HFFc6 (cell line): ENCODE measurements around the gene ARL14EP. TPM values are rescaled to one million over a fixed set of nuclear protein-coding genes. Genes with fewer than 3 reads are reported as not detected.

Source experiments
- DNase-seq: peaks from one replicate; pipeline ENCODE4 v3.0.0-alpha.2; 2018
- H3K27ac Mint-ChIP-seq: 2 replicates; pipeline ENCODE4 v1.8.0; 2020; ENCODE audit warnings: mild to moderate bottlenecking, mixed read lengths
- H3K27me3 Mint-ChIP-seq: 2 replicates; pipeline ENCODE4 v1.8.0; 2021; ENCODE audit warnings: mild to moderate bottlenecking, moderate library complexity, mixed read lengths; ENCODE audit not compliant: insufficient read depth
- H3K36me3 Mint-ChIP-seq: 2 replicates; pipeline ENCODE4 v1.8.0; 2021; ENCODE audit warnings: low read depth, mixed read lengths
- H3K4me1 Mint-ChIP-seq: 2 replicates; pipeline ENCODE4 v1.8.0; 2020; ENCODE audit warnings: low read depth, mixed read lengths
- H3K4me3 Mint-ChIP-seq: 2 replicates; pipeline ENCODE4 v1.8.0; 2020; ENCODE audit warnings: mild to moderate bottlenecking, moderate library complexity, mixed read lengths
- H3K9me3 Mint-ChIP-seq: 2 replicates; pipeline ENCODE4 v1.8.0; 2020; ENCODE audit warnings: mild to moderate bottlenecking, mixed read lengths
- total RNA-seq, 6 experiments: library from RNA; stranded (reverse); fragmentation: NEBNext Ultra II Directional; extraction: Animal tissue kit (Norgen Biotek cat#: 25700); gene quantifications; 2 replicates in 1 of 6; 3 replicates in 5 of 6; pipeline ENCODE4 v1.2.3, GENCODE V29; 2021
- TF ChIP-seq, protein P1 (sequence below): fragments of 200-600 bp; sonication (generic); IDR thresholded peaks from 2 replicates; pipeline ENCODE4 v1.5.0; 2021; ENCODE audit warnings: antibody characterized with exemption, mild to moderate bottlenecking

Gene ARL14EP
- total RNA-seq, 6 experiments from 2014 or later, result 16.5 to 23.6 (median 20.6) TPM

DNA sequence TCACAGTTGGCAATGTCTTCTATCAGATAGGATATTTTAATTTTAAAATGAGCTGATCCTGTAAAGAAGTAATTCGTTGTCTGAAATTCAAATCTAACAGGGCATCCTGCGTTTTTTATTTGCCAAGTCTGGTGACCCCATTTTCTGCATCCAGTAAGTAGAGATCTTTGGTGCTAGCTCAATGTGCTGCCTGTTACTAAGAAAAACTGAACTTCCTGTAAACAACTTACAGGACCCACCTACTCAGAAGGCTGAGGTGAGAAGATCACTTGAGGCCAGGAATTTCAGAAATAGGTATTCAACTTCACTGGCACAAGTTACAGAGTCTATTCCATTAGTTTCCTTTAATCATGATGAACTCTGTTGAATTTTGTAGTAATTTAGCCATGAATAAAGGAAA, 4.0 kb downstream of the ARL14EP start:
- peaks cover 60% of the 10 kb centered on the region for H3K4me1 Mint-ChIP-seq
- 0 out of 2 replicates have a peak, but pooled peaks cover 5% of the 10 kb centered on the region for H3K36me3 Mint-ChIP-seq

DNA sequence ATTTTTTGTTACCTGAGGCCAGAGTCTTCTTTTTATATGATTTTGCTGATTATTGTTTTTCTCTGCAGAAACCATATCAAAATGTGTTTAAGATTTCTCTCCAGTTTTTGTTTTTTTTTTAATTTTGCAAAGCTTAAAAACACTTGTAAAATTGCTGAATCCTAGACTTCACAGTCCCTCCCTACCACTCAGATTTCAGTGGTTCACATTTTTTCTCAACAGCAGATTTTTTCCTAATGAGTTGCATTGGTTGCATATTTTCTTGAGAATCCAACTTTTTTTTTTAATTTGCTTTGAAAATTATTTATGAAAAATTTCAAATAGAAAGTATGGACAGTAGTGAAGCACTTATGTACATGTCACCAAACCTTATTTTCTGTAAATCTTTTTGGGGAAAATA, 5.8 kb downstream of the ARL14EP start:
- Mint-ChIP-seq H3K27me3 (no peaks in the 10 kb centered on the region), H3K36me3 (peaks cover 11% of the 10 kb centered on the region; the same call in 1 of the 2 replicates), H3K4me1 (peaks cover 52% of the 10 kb centered on the region), H3K27ac (peak overlapping the region; percentile 24; the same call in 1 of the 2 replicates), H3K4me3 (peak overlapping the region; percentile 32; the same call in 1 of the 2 replicates), H3K9me3 (no peaks in the 10 kb centered on the region)
- TF ChIP-seq, protein P1, sequence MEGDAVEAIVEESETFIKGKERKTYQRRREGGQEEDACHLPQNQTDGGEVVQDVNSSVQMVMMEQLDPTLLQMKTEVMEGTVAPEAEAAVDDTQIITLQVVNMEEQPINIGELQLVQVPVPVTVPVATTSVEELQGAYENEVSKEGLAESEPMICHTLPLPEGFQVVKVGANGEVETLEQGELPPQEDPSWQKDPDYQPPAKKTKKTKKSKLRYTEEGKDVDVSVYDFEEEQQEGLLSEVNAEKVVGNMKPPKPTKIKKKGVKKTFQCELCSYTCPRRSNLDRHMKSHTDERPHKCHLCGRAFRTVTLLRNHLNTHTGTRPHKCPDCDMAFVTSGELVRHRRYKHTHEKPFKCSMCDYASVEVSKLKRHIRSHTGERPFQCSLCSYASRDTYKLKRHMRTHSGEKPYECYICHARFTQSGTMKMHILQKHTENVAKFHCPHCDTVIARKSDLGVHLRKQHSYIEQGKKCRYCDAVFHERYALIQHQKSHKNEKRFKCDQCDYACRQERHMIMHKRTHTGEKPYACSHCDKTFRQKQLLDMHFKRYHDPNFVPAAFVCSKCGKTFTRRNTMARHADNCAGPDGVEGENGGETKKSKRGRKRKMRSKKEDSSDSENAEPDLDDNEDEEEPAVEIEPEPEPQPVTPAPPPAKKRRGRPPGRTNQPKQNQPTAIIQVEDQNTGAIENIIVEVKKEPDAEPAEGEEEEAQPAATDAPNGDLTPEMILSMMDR, result no peak
- DNase-seq, result peak; percentile 6

More for the DNA sequence above, 4.0 kb downstream of the ARL14EP start:
- peaks cover 1% of the 10 kb centered on the region; the same call in 1 of the 2 replicates for H3K27me3 Mint-ChIP-seq
- no peak for DNase-seq
- H3K4me3 Mint-ChIP-seq, result no peak overlapping the region
- H3K27ac Mint-ChIP-seq, result no peak overlapping the region
- TF ChIP-seq, protein P1, result no peak
- H3K9me3 Mint-ChIP-seq, result no peaks in the 10 kb centered on the region

DNA sequence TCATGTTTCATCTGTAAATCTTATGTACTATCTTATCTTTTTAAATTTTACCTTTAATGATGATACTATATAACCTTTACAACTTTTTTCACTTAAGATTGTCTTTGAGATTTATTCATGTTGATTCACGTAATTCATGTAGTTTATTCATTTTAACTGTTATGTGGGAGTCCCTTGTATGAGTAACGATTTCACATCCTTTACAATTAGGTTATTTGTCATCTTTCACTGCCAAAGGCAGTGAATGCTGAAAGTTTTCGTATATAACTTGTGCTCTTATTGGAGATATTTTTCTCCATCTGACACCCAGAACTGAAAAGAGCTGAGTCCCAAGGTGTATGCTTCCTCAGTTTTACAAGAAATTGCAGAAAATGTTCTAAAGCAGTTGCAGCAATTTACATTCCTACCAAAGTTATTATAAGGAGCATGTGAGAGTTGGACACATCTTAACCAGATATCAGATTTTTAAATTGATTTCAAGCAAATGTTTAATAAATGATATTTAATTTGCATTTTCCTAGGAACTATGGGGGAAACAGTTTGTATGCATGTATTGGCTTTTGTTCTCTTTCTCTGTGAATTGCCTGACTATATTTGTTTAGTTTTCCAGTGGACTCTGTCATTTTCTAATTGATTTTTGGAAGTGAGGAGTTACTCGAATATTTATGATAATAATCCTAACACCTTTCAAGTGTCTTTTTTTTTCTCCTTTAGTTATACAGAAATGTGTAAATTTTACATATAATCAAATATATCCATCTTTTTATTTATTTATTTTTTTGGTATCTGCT, 6.4 kb downstream of the ARL14EP start:
- Mint-ChIP-seq H3K36me3 (peaks cover 12% of the 10 kb centered on the region; the same call in 1 of the 2 replicates), H3K4me1 (peaks cover 45% of the 10 kb centered on the region), H3K4me3 (no peak overlapping the region), H3K27me3 (no peaks in the 10 kb centered on the region), H3K9me3 (no peaks in the 10 kb centered on the region), H3K27ac (peak overlapping the region; percentile 31)
- DNase-seq, result no peak
- TF ChIP-seq, protein P1, result no peak

DNA sequence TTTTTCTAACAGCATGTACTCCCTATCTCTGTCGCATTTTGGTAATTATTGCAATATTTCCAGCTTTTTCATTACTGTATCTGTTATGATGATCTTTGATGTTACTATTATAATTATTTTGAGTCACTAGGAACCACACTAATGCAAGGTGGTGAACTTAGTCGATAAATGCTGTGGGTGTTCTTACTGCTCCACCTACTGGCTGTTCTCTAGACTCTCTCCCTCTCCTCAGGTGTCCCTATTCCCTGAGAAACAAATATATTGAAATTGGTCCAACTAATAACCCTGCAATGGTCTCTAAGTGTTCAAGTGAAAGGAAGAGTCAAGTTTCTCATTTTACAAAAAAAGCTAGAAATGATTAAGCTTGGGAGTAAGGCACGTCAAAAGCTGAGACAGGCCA, 10.5 kb downstream of the ARL14EP start:
- peaks cover 18% of the 10 kb centered on the region for H3K4me1 Mint-ChIP-seq
- peaks cover 22% of the 10 kb centered on the region; the same call in 1 of the 2 replicates for H3K36me3 Mint-ChIP-seq
- H3K4me3 Mint-ChIP-seq, result no peak overlapping the region
- TF ChIP-seq, protein P1, result peak; percentile 72
- H3K9me3 Mint-ChIP-seq, result no peaks in the 10 kb centered on the region
- H3K27ac Mint-ChIP-seq, result no peak overlapping the region
- DNase-seq, result peak; percentile 6
- H3K27me3 Mint-ChIP-seq, result no peaks in the 10 kb centered on the region; the same call in 1 of the 2 replicates

DNA sequence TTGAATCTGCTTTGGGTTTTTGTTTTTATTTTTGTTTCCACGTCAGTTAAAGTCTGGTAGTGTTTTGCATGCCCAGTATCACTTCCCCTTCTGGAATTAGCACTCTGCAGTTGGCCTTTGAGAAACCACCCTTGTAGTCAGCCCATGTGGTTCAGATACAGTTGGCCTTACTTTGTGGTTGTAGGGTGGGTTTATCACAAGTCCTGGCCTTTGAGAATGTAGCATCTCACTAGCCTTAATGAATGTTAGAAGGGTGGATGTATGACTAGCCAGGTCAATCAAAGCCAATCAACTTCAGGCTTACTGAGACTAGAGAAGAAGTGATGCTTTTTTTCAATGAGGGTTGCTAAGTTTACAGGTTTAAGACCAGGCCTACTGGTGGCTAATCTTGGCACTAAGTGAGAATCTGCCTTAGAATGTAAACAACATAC, 19.8 kb downstream of the ARL14EP start:
- TF ChIP-seq, protein P1, result no peak
- H3K27ac Mint-ChIP-seq, result no peak overlapping the region
- no peak for DNase-seq
- H3K36me3 Mint-ChIP-seq, result no peaks in the 10 kb centered on the region
- H3K4me3 Mint-ChIP-seq, result no peak overlapping the region
- H3K27me3 Mint-ChIP-seq, result no peaks in the 10 kb centered on the region
- H3K4me1 Mint-ChIP-seq, result no peaks in the 10 kb centered on the region
- no peaks in the 10 kb centered on the region for H3K9me3 Mint-ChIP-seq
